Choroid plexus epithelial cell (primary cell): Measurements from ENCODE around the gene ERC2.

Source experiments
- DNase-seq: peaks from one replicate; pipeline ENCODE4 v3.0.0-alpha.2; 2010; ENCODE audit warnings: low read depth
- H3K4me3 ChIP-seq: 2 replicates; pipeline ENCODE4 v1.5.1; 2011; ENCODE audit warnings: low read depth, mild to moderate bottlenecking, control low read depth, low read length, moderate library complexity
- CTCF ChIP-seq: conservative IDR thresholded peaks from 2 replicates; pipeline ENCODE4 v1.5.1; 2011; ENCODE audit warnings: low read depth, mild to moderate bottlenecking, control low read depth, inconsistent platforms, low read length, moderate library complexity

ERC2 gene

GRCh38 chr3:55888282-55888885 is 579.9 kb downstream of the ERC2 start:
- DNase-seq = no peak
- no peak for TF ChIP-seq CTCF
- H3K4me3 ChIP-seq = no peak overlapping the region

- no peak overlapping the region for H3K4me3 ChIP-seq
- DNase-seq = peak; percentile 66
- peak; percentile 53 for TF ChIP-seq CTCF
Measured at GRCh38 chr3:55885721-55886120, 582.5 kb downstream of the ERC2 start.

GRCh38 chr3:55884491-55885285 is 583.6 kb downstream of the ERC2 start:
- H3K4me3 ChIP-seq = no peak overlapping the region
- DNase-seq = no peak
- no peak for TF ChIP-seq CTCF

GRCh38 chr3:55884066-55884465 is 584.2 kb downstream of the ERC2 start:
- H3K4me3 ChIP-seq = no peak overlapping the region
- DNase-seq = no peak
- no peak for TF ChIP-seq CTCF

GRCh38 chr3:55882006-55882405 is 586.3 kb downstream of the ERC2 start:
- TF ChIP-seq CTCF = no peak
- DNase-seq = no peak
- no peak overlapping the region for H3K4me3 ChIP-seq

GRCh38 chr3:55880357-55880756 is 587.9 kb downstream of the ERC2 start:
- H3K4me3 ChIP-seq = no peak overlapping the region
- TF ChIP-seq CTCF = no peak
- DNase-seq = no peak

GRCh38 chr3:55879901-55880331 is 588.4 kb downstream of the ERC2 start:
- no peak for TF ChIP-seq CTCF
- DNase-seq = peak; percentile 74
- H3K4me3 ChIP-seq = no peak overlapping the region
